Peyer's patch (tissue), 4 donors: ENCODE data around the gene CELA1. TPM values are rescaled to one million over a fixed set of nuclear protein-coding genes. Genes with fewer than 3 reads are reported as not detected.

Source experiments
- DNase-seq, 3 donors: peaks; one replicate each; pipeline ENCODE4 v3.0.0-alpha.2; 2017 to 2019
- H3K27ac ChIP-seq, 4 donors: fragments of 200-600 bp; sonication (generic); one replicate each; pipeline ENCODE4 v1.5.1; 2016 to 2019
- H3K27me3 ChIP-seq, 2 donors: fragments of 200-600 bp; sonication (generic); one replicate each; pipeline ENCODE4 v1.5.1; 2019
- H3K36me3 ChIP-seq, 3 donors: fragments of 200-600 bp; sonication (generic); one replicate each; pipeline ENCODE4 v1.5.1; 2016 to 2019
- H3K4me1 ChIP-seq, 4 donors: fragments of 200-600 bp; sonication (generic); one replicate each; pipeline ENCODE4 v1.5.1; 2016 to 2019
- H3K4me3 ChIP-seq, 4 donors: fragments of 200-600 bp; sonication (generic); 1 replicate in 3 of 4; 2 replicates in 1 of 4; pipeline ENCODE4 v1.5.1; 2016 to 2019; ENCODE audit warnings: mild to moderate bottlenecking in 1 of 4
- H3K9me3 ChIP-seq, 4 donors: fragments of 200-600 bp; sonication (generic); one replicate each; pipeline ENCODE4 v1.5.1; 2016 to 2019; ENCODE audit warnings: mild to moderate bottlenecking in 1 of 4
- CTCF ChIP-seq, 6 experiments: fragments of 450-650 bp in 4 of 6; fragments of 200-600 bp in 2 of 6; sonication (generic) in 1 of 6; IDR thresholded peaks; one replicate each; pipeline ENCODE4 v1.5.1; 2017 to 2019; ENCODE audit warnings: antibody characterized with exemption in 6 of 6, mild to moderate bottlenecking in 3 of 6, moderate library complexity in 1 of 6
- POLR2A ChIP-seq, 2 donors: fragments of 450-650 bp; IDR thresholded peaks; one replicate each; pipeline ENCODE4 v1.5.1; 2017; ENCODE audit warnings: antibody characterized with exemption in 2 of 2, mild to moderate bottlenecking in 2 of 2, moderate library complexity in 2 of 2
- total RNA-seq, 4 donors: library from RNA; depleted of rRNA; stranded (reverse); fragments of >200 nt; gene quantifications; one replicate each; pipeline ENCODE4 v1.1.0, GENCODE V29; 2016

The CELA1 gene
- total RNA-seq, 4 donors from 2014 or later = not detected

GRCh38 chr12:51388069-51388799 is 41.8 kb upstream of the CELA1 start:
- H3K4me1 ChIP-seq = peaks cover 0 to 27% (median 2%) of the 10 kb centered on the region in 4 donors
- no peak for TF ChIP-seq CTCF (IDR thresholded peaks at IDR 0.05)
- TF ChIP-seq POLR2A (IDR thresholded peaks at IDR 0.05) = no peak
- no peak for DNase-seq
- H3K4me3 ChIP-seq = no peak overlapping the region
- H3K27me3 ChIP-seq = peaks cover 0 to 7% of the 10 kb centered on the region in 2 donors
- H3K36me3 ChIP-seq = no peaks in the 10 kb centered on the region
- no peak overlapping the region for H3K27ac ChIP-seq
- no peaks in the 10 kb centered on the region for H3K9me3 ChIP-seq

GRCh38 chr12:51386351-51386750 is 39.9 kb upstream of the CELA1 start:
- Histone ChIP-seq H3K27me3 (peaks cover 0 to 3% of the 10 kb centered on the region in 2 donors), H3K4me1 (peaks cover 0 to 9% (median 2%) of the 10 kb centered on the region in 4 donors), H3K36me3 (no peaks in the 10 kb centered on the region), H3K4me3 (no peak overlapping the region), H3K9me3 (no peaks in the 10 kb centered on the region), H3K27ac (no peak overlapping the region)
- no peak for TF ChIP-seq CTCF (IDR thresholded peaks at IDR 0.05)
- TF ChIP-seq POLR2A (IDR thresholded peaks at IDR 0.05) = no peak
- DNase-seq = no peak

GRCh38 chr12:51383269-51383905 is 36.9 kb upstream of the CELA1 start:
- Histone ChIP-seq H3K4me1 (no peaks in the 10 kb centered on the region), H3K4me3 (no peak overlapping the region), H3K36me3 (peaks cover 0 to 7% (median 0%) of the 10 kb centered on the region in 3 donors), H3K9me3 (no peaks in the 10 kb centered on the region), H3K27ac (no peak overlapping the region), H3K27me3 (no peaks in the 10 kb centered on the region)
- no peak for DNase-seq
- no peak for TF ChIP-seq CTCF (IDR thresholded peaks at IDR 0.05)
- TF ChIP-seq POLR2A (IDR thresholded peaks at IDR 0.05) = no peak

DNA sequence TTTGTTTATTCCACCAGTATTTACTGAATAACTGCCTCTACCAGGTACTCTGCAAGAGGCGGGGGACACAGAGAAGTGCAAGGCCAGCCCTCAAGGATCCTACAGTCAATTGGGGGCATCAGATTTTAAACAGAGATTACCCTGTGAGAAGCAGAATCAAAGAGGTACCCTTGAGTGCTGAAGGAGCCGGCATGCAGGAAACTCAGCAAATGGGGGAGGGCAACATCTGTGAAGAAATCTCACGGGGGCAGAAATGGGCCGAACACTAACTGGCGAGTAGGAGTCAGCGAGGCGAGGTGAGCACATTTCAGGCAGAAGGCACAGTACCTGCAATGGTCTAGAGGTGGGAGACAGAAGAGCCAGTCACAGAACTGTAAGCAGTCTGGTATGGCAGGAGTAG is 35.7 kb upstream of the CELA1 start:
- Histone ChIP-seq H3K4me3 (no peak overlapping the region), H3K27me3 (no peaks in the 10 kb centered on the region), H3K9me3 (no peaks in the 10 kb centered on the region), H3K36me3 (peaks cover 0 to 10% (median 0%) of the 10 kb centered on the region in 3 donors), H3K27ac (no peak overlapping the region), H3K4me1 (no peaks in the 10 kb centered on the region)
- DNase-seq = no peak
- TF ChIP-seq POLR2A (IDR thresholded peaks at IDR 0.05) = no peak
- no peak for TF ChIP-seq CTCF (IDR thresholded peaks at IDR 0.05)

DNA sequence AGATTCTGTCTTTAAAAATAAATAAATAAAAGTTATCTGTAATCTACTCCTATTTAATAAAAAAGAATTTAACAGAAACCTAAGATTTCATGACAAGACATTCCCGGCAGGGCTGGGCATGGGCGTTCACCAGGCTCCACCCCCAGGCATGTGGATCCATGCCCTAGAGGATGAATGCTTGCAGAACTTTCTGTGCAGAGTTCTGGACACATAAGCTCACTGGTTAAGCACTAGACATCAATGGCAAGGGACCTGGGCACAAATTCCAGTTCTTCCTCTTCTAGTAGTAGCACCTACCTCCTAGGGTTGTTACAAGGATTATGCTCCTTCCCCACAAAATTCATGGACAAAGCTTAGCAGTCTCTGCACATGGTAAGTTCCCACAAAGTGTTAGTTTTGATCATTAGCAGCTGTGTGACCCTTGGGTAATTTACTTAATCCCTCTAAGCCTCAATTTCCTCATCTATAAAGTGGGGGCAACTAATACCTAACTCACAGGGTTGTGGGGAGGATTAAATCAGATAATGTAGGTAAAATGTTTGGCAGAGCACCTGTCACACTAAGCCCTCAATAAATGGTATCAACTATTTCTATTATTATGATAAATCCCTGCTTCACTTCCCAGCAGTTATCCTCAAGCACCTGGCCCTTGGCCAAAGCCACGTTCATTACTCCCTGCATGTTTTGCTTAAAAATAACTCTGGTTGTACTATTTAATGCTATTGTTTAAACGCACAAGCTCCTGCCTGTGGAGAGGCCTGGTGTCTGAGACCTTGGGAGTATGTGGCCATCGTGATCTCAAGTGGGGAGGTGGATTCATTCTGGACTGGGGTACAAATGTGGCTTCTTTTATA is 35.0 kb upstream of the CELA1 start:
- Histone ChIP-seq H3K9me3 (no peaks in the 10 kb centered on the region), H3K4me3 (no peak overlapping the region), H3K27me3 (no peaks in the 10 kb centered on the region), H3K36me3 (peaks cover 0 to 14% (median 0%) of the 10 kb centered on the region in 3 donors), H3K4me1 (no peaks in the 10 kb centered on the region), H3K27ac (no peak overlapping the region)
- no peak for TF ChIP-seq POLR2A (IDR thresholded peaks at IDR 0.05)
- no peak for TF ChIP-seq CTCF (IDR thresholded peaks at IDR 0.05)
- DNase-seq = no peak
